Measurements from ENCODE around the gene FKBP15.
"Not testable (repeated sequence)": the region's sequence is repeated elsewhere in the genome, so short reads cannot be mapped to it uniquely, and the experiment has no call there.

Gene FKBP15

GRCh38 chr9:113221003-113221799 is at the start of gene FKBP15, which contains the start of gene SLC31A1:
TSS of gene FKBP15 (minus strand) at chr9:113221277. CDS start at chr9:113221243, 34 bp downstream.
TSS of gene SLC31A1 (plus strand) at chr9:113221544. CDS start at chr9:113256149, 34,605 bp downstream.
- DNase-seq (ENCODE audit: low spot score), result peak; percentile 98

GRCh38 chr9:113269871-113270270 is 48.8 kb upstream of the FKBP15 start:
- no peak for DNase-seq (ENCODE audit: low spot score)

- no peak for DNase-seq (ENCODE audit: low spot score)
These were observed 48.3 kb upstream of the FKBP15 start for GRCh38 chr9:113269355-113269754.

GRCh38 chr9:113267911-113268566 is 47.0 kb upstream of the FKBP15 start:
- no peak for DNase-seq (ENCODE audit: low spot score)

GRCh38 chr9:113266174-113266573 is 45.1 kb upstream of the FKBP15 start:
- DNase-seq (ENCODE audit: low spot score), result no peak

- no peak for DNase-seq (ENCODE audit: low spot score)
These were observed 41.0 kb upstream of the FKBP15 start for GRCh38 chr9:113261917-113262671.

- DNase-seq (ENCODE audit: low spot score), result no peak
These were observed 37.2 kb upstream of the FKBP15 start for GRCh38 chr9:113258282-113258681.

- DNase-seq (ENCODE audit: low spot score), result no peak
These were observed 36.8 kb upstream of the FKBP15 start for GRCh38 chr9:113257863-113258262.

- no peak for DNase-seq (ENCODE audit: low spot score)
These were observed 34.4 kb upstream of the FKBP15 start for GRCh38 chr9:113255438-113255837.

- no peak for DNase-seq (ENCODE audit: low spot score)
These were observed 33.9 kb upstream of the FKBP15 start for GRCh38 chr9:113254991-113255390.

- no peak for DNase-seq (ENCODE audit: low spot score)
These were observed 29.7 kb upstream of the FKBP15 start for GRCh38 chr9:113250807-113251206.

- DNase-seq (ENCODE audit: low spot score), result not testable (repeated sequence)
These were observed 28.6 kb upstream of the FKBP15 start for GRCh38 chr9:113249661-113250060.

- DNase-seq (ENCODE audit: low spot score), result no peak
These were observed 26.6 kb upstream of the FKBP15 start for GRCh38 chr9:113247640-113248039.

- DNase-seq (ENCODE audit: low spot score), result no peak
These were observed 25.9 kb upstream of the FKBP15 start for GRCh38 chr9:113246928-113247327.

GRCh38 chr9:113245894-113246293 is 24.8 kb upstream of the FKBP15 start:
- no peak for DNase-seq (ENCODE audit: low spot score)

GRCh38 chr9:113244556-113244955 is 23.5 kb upstream of the FKBP15 start:
- no peak for DNase-seq (ENCODE audit: low spot score)

- no peak for DNase-seq (ENCODE audit: low spot score)
These were observed 20.1 kb upstream of the FKBP15 start for GRCh38 chr9:113241161-113241560.

GRCh38 chr9:113238859-113239232 is 17.8 kb upstream of the FKBP15 start:
- DNase-seq (ENCODE audit: low spot score), result no peak

- DNase-seq (ENCODE audit: low spot score), result no peak
These were observed 17.3 kb upstream of the FKBP15 start for GRCh38 chr9:113238202-113238858.

- DNase-seq (ENCODE audit: low spot score), result no peak
These were observed 15.9 kb upstream of the FKBP15 start for GRCh38 chr9:113237026-113237425.

GRCh38 chr9:113235701-113236255 is 14.7 kb upstream of the FKBP15 start:
- not testable (repeated sequence) for DNase-seq (ENCODE audit: low spot score)

- DNase-seq (ENCODE audit: low spot score), result no peak
These were observed 10.6 kb upstream of the FKBP15 start for GRCh38 chr9:113231701-113232100.

Measured in globus pallidus (tissue), 1 donor.